Activated naive CD8-positive, alpha-beta T cell treated with anti-CD3 and anti-CD28 coated beads, Interleukin-2, amount 50 U/mL, for 24 hours (primary cell): ENCODE measurements around the gene RLN1.
"Not testable (repeated sequence)": the region's sequence is repeated elsewhere in the genome, so short reads cannot be mapped to it uniquely, and the experiment has no call there.

ENCODE experiments used
- ATAC-seq: fragments of 150-1000 bp; cut with Tn5 transposase; one replicate; pipeline ENCODE4 v1.10.0; 2021
- DNase-seq: peaks from one replicate; pipeline ENCODE4 v3.0.0; 2021
- H3K27ac Mint-ChIP-seq: one replicate; pipeline ENCODE4 v1.8.0; 2021; ENCODE audit warnings: mild to moderate bottlenecking, mixed read lengths
- H3K27me3 Mint-ChIP-seq: one replicate; pipeline ENCODE4 v1.8.0; 2021; ENCODE audit warnings: mixed read lengths
- H3K36me3 Mint-ChIP-seq: one replicate; pipeline ENCODE4 v1.8.0; 2021; ENCODE audit warnings: low read depth, mixed read lengths
- H3K4me1 Mint-ChIP-seq: one replicate; pipeline ENCODE4 v1.8.0; 2021; ENCODE audit warnings: mixed read lengths
- H3K4me3 Mint-ChIP-seq: one replicate; pipeline ENCODE4 v1.8.0; 2021; ENCODE audit warnings: mild to moderate bottlenecking, moderate library complexity, mixed read lengths
- H3K9me3 Mint-ChIP-seq: one replicate; pipeline ENCODE4 v1.8.0; 2021; ENCODE audit warnings: mixed read lengths

Gene RLN1

GRCh38 chr9:5354184-5354583 lies 14.5 kb upstream of the RLN1 start:
- Mint-ChIP-seq H3K36me3 (peaks cover 21% of the 10 kb centered on the region), H3K27me3 (no peaks in the 10 kb centered on the region), H3K4me1 (peaks cover 24% of the 10 kb centered on the region), H3K9me3 (peaks cover 11% of the 10 kb centered on the region), H3K27ac (no peak overlapping the region), H3K4me3 (no peak overlapping the region)
- ATAC-seq, result no peak
- no peak for DNase-seq

- ATAC-seq (no peak), DNase-seq (no peak)
- peak overlapping the region; percentile 33 for H3K27ac Mint-ChIP-seq
- H3K4me3 Mint-ChIP-seq, result no peak overlapping the region
- peaks cover 24% of the 10 kb centered on the region for H3K4me1 Mint-ChIP-seq
- H3K27me3 Mint-ChIP-seq, result no peaks in the 10 kb centered on the region
- H3K9me3 Mint-ChIP-seq, result peaks cover 13% of the 10 kb centered on the region
- H3K36me3 Mint-ChIP-seq, result peaks cover 19% of the 10 kb centered on the region
Measured at GRCh38 chr9:5352637-5353248, 13.1 kb upstream of the RLN1 start.

- peaks cover 3% of the 10 kb centered on the region for H3K36me3 Mint-ChIP-seq
- H3K4me1 Mint-ChIP-seq, result peaks cover 31% of the 10 kb centered on the region
- no peaks in the 10 kb centered on the region for H3K27me3 Mint-ChIP-seq
- H3K9me3 Mint-ChIP-seq, result no peaks in the 10 kb centered on the region
- H3K27ac Mint-ChIP-seq, result peak overlapping the region; percentile 39
- DNase-seq (no peak), ATAC-seq (no peak)
- H3K4me3 Mint-ChIP-seq, result peak overlapping the region; percentile 53
Measured at GRCh38 chr9:5336688-5337087, 3.0 kb downstream of the RLN1 start.

- Mint-ChIP-seq H3K36me3 (peaks cover 16% of the 10 kb centered on the region), H3K4me1 (peaks cover 15% of the 10 kb centered on the region)
- not testable (repeated sequence) for H3K27me3 Mint-ChIP-seq, H3K4me3 Mint-ChIP-seq, H3K9me3 Mint-ChIP-seq, ATAC-seq, H3K27ac Mint-ChIP-seq, DNase-seq
Measured at GRCh38 chr9:5331276-5331675, 8.4 kb downstream of the RLN1 start.

GRCh38 chr9:5326893-5327548 lies 12.7 kb downstream of the RLN1 start:
- H3K4me3 Mint-ChIP-seq, result no peak overlapping the region
- no peak overlapping the region for H3K27ac Mint-ChIP-seq
- peaks cover 4% of the 10 kb centered on the region for H3K4me1 Mint-ChIP-seq
- ATAC-seq (no peak), DNase-seq (peak; percentile 7)
- H3K27me3 Mint-ChIP-seq, result no peaks in the 10 kb centered on the region
- no peaks in the 10 kb centered on the region for H3K9me3 Mint-ChIP-seq
- H3K36me3 Mint-ChIP-seq, result peaks cover 13% of the 10 kb centered on the region

- Mint-ChIP-seq H3K36me3 (peaks cover 13% of the 10 kb centered on the region), H3K27ac (no peak overlapping the region), H3K4me3 (no peak overlapping the region), H3K4me1 (peaks cover 6% of the 10 kb centered on the region), H3K9me3 (no peaks in the 10 kb centered on the region), H3K27me3 (no peaks in the 10 kb centered on the region)
- DNase-seq, result no peak
- ATAC-seq, result no peak
Measured at GRCh38 chr9:5326187-5326586, 13.5 kb downstream of the RLN1 start.

- H3K4me3 Mint-ChIP-seq, H3K9me3 Mint-ChIP-seq, DNase-seq, H3K36me3 Mint-ChIP-seq, H3K27ac Mint-ChIP-seq, ATAC-seq, H3K4me1 Mint-ChIP-seq, H3K27me3 Mint-ChIP-seq: not testable (repeated sequence)
Measured at GRCh38 chr9:5321601-5322000, 18.1 kb downstream of the RLN1 start.

- peaks cover 4% of the 10 kb centered on the region for H3K9me3 Mint-ChIP-seq
- peaks cover 10% of the 10 kb centered on the region for H3K36me3 Mint-ChIP-seq
- H3K4me1 Mint-ChIP-seq, result peaks cover 3% of the 10 kb centered on the region
- no peak for DNase-seq
- no peak for ATAC-seq
- H3K27me3 Mint-ChIP-seq, result no peaks in the 10 kb centered on the region
- H3K4me3 Mint-ChIP-seq, result no peak overlapping the region
- no peak overlapping the region for H3K27ac Mint-ChIP-seq
Measured at GRCh38 chr9:5321058-5321457, 18.6 kb downstream of the RLN1 start.

- DNase-seq, H3K27ac Mint-ChIP-seq, H3K4me1 Mint-ChIP-seq, ATAC-seq, H3K4me3 Mint-ChIP-seq, H3K27me3 Mint-ChIP-seq: not testable (repeated sequence)
- Mint-ChIP-seq H3K9me3 (peaks cover 16% of the 10 kb centered on the region), H3K36me3 (peaks cover 25% of the 10 kb centered on the region)
Measured at GRCh38 chr9:5316406-5316805, 23.3 kb downstream of the RLN1 start.

GRCh38 chr9:5315187-5315923 lies 24.3 kb downstream of the RLN1 start:
- peaks cover 26% of the 10 kb centered on the region for H3K36me3 Mint-ChIP-seq
- H3K9me3 Mint-ChIP-seq, result peaks cover 16% of the 10 kb centered on the region
- no peaks in the 10 kb centered on the region for H3K27me3 Mint-ChIP-seq

GRCh38 chr9:5310851-5311250 lies 28.8 kb downstream of the RLN1 start:
- DNase-seq (no peak), ATAC-seq (no peak)
- Mint-ChIP-seq H3K4me3 (no peak overlapping the region), H3K9me3 (peaks cover 12% of the 10 kb centered on the region), H3K27ac (no peak overlapping the region), H3K27me3 (no peaks in the 10 kb centered on the region), H3K4me1 (no peaks in the 10 kb centered on the region), H3K36me3 (peaks cover 16% of the 10 kb centered on the region)

More at GRCh38 chr9:5315187-5315923, 24.3 kb downstream of the RLN1 start:
- H3K4me3 Mint-ChIP-seq, result no peak overlapping the region
- DNase-seq (no peak), ATAC-seq (no peak)
- H3K27ac Mint-ChIP-seq, result no peak overlapping the region
- H3K4me1 Mint-ChIP-seq, result no peaks in the 10 kb centered on the region

- DNase-seq (no peak), ATAC-seq (no peak)
- no peak overlapping the region for H3K4me3 Mint-ChIP-seq
- H3K36me3 Mint-ChIP-seq, result peaks cover 2% of the 10 kb centered on the region
- peaks cover 22% of the 10 kb centered on the region for H3K4me1 Mint-ChIP-seq
- no peak overlapping the region for H3K27ac Mint-ChIP-seq
- H3K27me3 Mint-ChIP-seq, result no peaks in the 10 kb centered on the region
- no peaks in the 10 kb centered on the region for H3K9me3 Mint-ChIP-seq
Measured at GRCh38 chr9:5305741-5306140, 33.9 kb downstream of the RLN1 start.

GRCh38 chr9:5303840-5304795 lies 35.6 kb downstream of the RLN1 start, which contains the start of gene RLN2:
Gene RLN2 (minus strand): TSS chr9:5304716. CDS start chr9:5304580, 136 bp downstream.
- ATAC-seq, result peak; percentile 100

GRCh38 chr9:5301544-5301943 lies 38.1 kb downstream of the RLN1 start:
- DNase-seq (no peak), ATAC-seq (no peak)
- H3K27me3 Mint-ChIP-seq, result no peaks in the 10 kb centered on the region
- no peak overlapping the region for H3K27ac Mint-ChIP-seq
- peaks cover 2% of the 10 kb centered on the region for H3K36me3 Mint-ChIP-seq
- peaks cover 10% of the 10 kb centered on the region for H3K9me3 Mint-ChIP-seq
- peaks cover 23% of the 10 kb centered on the region for H3K4me1 Mint-ChIP-seq
- peak overlapping the region; percentile 29 for H3K4me3 Mint-ChIP-seq

More at GRCh38 chr9:5303840-5304795, 35.6 kb downstream of the RLN1 start, which contains the start of gene RLN2:
- H3K27ac Mint-ChIP-seq, DNase-seq, H3K9me3 Mint-ChIP-seq, H3K36me3 Mint-ChIP-seq, H3K27me3 Mint-ChIP-seq: not testable (repeated sequence)
- peak within 1 kb of the TSS; percentile 1 for H3K4me3 Mint-ChIP-seq
- H3K4me1 Mint-ChIP-seq, result peaks cover 23% of the 10 kb centered on the region
